GM19328 (cell line): Measurements from ENCODE around the gene ENO1.
A peak's percentile ranks its signal among the peaks of the same experiment; 100 is the strongest.
"Not testable (repeated sequence)": the region's sequence is repeated elsewhere in the genome, so short reads cannot be mapped to it uniquely, and the experiment has no call there.

ENCODE experiments used
- ATAC-seq: cut with Tn5 transposase; IDR thresholded peaks from one replicate; pipeline ENCODE4 v1.9.1; 2021; ENCODE audit warnings: mild to moderate bottlenecking, moderate library complexity; ENCODE audit not compliant: unreplicated experiment

Gene ENO1

DNA sequence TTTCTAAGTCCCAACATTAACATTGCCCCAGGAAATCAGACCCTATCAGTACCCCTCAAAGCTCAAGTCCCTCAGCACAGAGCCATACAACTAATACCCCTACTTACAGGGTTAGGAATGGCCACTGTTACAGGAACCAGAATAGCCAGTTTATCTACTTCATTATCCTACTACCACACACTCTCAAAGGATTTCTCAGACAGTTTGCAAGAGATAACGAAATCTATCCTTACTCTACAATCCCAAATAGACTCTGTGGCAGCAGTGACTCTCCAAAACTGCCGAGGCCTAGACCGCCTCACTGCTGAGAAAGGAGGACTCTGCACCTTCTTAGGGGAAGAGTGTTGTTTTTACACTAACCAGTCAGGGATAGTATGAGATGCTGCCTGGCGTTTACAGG is 19.0 kb upstream of the ENO1 start:
- ATAC-seq = not testable (repeated sequence)

DNA sequence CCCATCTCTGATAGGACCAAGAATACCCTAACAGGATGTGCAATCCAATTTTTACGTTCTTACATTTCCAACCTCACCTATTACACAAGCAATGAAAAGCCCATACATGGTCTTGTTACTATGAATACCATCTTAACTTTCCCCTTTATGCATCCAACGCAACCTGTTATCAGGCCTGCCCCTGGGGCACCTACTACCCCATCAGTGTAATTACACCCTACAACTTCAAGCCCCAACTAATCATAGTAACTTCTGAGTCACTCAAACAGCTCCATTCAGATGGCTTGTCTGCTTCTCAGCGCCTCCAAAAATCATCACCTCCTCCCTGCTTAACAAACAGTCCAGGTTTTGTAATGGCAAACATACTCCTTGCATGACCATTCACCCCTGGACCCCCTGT is 18.3 kb upstream of the ENO1 start:
- ATAC-seq = not testable (repeated sequence)

DNA sequence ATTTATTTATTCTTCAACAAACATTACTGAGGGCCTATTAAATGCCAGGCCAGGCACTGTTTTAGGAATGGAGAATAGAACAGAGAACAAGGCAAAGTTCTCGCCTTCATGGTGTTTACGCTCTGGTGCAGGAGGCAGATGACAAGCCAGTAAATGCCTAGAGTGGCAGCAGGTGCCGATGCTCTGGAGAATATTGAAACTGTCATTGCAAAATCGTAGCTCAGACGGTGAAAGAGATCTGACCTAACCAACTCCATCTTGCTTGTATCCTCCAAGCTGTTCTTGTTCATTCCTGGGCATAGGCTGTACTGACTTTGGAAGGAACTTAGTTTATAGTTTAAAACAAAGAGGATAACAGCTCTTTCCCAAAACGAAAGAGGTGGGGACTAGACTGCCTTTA is 13.5 kb upstream of the ENO1 start:
- no peak for ATAC-seq

DNA sequence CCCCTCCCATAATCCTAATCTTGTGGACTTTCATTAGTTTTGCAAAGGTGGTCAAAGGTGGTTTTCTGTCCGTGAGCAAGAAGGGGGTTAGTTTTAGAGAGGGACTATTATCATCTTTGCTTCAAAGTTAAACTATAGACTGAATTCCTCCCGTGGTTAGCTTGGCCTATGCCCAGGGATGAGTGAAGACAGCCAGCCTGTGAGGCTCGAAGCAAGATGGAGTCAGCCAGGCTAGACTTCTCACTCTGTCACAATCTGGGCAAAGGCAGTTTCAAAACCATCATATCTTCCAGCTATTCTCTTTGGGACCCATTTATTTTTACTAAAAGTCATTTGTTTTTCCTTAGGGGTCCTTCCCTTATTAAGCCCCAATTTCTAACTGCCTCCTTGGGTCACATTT is 12.9 kb upstream of the ENO1 start:
- ATAC-seq = no peak

DNA sequence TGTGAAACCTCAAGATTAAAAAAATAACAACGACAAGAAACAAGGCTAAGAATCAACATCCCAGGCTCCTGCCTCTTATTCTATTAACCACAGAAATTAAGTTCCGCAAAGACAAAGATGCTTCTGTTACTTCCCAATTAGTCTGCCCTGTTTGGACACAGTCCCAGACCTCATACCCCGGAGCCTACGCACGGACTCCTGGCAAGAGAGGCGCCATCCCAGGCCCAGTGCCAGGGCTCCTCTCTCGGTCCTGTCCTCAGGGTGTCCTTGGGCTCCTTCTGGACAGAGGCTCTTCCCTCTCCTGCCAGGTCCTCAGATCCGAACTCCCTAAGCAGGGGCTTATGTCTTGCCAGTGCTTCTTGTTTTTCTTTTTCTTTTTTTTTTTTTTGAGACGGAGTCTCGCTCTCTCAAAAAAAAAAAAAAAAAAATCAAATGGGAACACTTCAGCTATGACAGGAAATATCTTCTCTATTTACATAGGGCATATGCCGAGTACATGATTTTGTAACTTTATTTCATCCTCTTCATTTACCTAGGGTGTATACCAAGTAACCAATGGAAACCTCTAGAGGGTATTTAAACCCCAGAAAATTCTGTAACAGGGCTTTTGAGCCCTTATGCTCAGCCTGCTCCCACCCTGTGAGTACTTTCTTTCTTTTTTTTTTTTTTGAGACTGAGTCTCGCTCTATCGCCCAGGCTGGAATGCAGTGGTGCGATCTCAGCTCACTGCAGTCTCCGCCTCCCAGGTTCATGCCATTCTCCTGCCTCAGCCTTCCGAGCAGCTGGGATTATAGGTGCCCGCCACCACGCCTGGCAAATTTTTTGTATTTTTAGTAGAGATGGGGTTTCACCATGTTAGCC is 11.7 kb upstream of the ENO1 start:
- ATAC-seq = no peak

DNA sequence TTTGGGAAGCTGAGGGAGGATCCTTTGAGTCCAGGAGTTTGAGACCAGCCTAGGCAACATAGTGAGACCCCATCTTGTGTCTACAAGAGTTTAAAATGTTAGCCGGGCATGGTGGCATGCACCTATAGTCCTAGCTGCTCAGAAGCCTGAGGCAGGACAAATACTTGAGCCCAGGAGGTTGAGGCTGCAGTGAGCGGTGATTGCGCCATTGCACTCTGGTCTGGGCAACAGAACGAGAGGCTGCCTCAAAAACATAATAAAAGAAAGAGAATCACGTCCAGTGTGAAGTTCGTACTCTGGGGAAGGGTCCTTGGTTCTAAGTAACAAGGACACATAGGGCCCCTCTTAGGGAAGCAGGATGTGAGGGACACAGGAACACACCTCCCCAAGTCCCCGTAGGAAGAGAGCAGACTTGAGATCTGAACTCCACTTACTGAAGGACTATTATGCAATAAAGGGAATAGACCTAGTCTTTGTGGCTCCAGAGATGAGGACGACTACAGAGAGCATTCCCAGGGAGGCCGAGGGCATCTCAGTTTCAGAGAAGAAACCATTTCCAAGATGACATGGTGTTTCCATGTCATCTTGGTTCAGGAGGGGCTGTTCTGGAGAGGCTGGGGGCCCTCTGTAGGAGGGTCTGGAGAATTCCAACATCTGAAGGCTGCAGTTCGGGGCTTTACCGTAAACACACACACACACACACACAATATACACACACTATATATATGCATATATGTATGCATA is 10.8 kb upstream of the ENO1 start:
- ATAC-seq = no peak

DNA sequence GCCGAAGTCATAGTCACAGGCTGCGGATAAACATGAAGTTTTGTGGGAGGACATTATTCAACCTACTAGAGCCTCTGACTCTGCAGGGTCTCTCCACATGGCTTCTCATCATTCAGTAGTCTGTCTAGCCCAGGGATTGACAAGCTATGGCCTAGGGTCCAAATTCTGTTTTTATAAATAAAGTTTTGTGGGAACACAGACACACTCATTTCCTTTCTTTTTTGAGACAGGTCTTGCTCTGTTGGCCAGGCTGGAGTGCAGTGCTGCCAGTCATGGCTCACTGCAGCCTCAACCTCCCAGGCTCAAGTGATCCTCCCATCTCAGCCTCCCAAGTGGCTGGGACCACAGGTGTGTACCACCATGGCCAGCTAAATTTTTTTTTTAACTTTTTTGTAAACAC is 8.1 kb upstream of the ENO1 start:
- ATAC-seq = no peak

DNA sequence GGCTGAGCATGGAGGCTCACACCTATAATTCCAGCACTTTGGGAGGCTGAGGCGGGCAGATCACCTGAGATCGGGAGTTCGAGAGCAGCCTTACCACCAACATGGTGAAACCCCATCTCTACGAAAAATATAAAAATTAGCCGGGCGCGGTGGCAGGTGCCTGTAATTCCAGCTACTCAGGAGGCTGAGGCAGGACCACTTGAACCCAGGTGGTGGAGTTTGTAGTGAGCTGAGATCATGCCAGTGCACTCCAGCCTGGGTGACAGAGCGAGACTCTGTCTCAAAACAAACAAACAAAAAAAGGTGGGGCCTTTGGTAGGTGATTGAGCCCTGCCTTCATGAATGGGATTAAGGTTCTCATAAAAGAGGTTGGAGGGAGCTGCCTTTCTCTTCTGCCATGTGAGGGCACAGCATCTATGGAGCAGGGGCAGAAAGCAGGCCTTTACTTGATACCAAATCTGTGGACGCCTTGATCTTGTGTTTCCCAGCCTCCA is 7.6 kb upstream of the ENO1 start:
- ATAC-seq = not testable (repeated sequence)

DNA sequence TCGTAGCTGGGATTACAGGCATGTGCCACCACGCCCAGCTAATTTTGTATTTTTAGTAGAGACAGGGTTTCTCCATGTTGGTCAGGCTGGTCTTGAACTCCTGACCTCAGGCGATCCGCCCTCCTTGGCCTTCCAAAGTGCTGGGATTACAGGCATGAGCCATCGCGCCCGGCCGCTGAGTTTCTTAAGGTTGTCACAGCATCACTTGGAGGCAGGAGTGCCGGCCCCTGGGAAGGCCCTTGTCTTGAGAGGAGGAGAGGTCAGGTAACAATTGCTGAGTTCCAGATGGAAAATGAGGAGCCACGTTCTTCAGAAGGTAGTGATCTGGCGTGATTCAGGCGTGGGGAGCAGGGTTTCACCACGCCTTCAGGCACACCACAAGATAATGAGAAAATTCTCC is 5.6 kb upstream of the ENO1 start:
- ATAC-seq = not testable (repeated sequence)

DNA sequence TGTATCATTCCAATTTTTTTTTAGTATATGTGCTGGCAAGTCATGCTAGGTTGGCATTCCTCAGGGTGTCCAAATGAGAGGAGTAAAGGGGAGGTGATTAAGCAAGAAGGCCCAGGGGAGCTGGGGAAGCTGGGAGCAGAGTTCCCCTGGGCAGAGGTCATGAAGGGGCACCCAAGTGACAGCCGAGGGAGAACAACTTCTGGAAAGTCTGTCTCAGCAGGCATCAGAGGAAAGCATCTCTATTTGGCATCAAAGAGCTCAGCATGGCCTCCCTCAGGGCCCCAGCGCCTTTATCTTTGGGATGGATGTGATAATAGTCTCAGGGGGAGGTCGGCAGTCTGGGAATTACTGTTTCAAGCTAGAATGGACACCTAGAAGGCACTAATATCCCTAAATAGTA is 5.0 kb upstream of the ENO1 start:
- no peak for ATAC-seq

DNA sequence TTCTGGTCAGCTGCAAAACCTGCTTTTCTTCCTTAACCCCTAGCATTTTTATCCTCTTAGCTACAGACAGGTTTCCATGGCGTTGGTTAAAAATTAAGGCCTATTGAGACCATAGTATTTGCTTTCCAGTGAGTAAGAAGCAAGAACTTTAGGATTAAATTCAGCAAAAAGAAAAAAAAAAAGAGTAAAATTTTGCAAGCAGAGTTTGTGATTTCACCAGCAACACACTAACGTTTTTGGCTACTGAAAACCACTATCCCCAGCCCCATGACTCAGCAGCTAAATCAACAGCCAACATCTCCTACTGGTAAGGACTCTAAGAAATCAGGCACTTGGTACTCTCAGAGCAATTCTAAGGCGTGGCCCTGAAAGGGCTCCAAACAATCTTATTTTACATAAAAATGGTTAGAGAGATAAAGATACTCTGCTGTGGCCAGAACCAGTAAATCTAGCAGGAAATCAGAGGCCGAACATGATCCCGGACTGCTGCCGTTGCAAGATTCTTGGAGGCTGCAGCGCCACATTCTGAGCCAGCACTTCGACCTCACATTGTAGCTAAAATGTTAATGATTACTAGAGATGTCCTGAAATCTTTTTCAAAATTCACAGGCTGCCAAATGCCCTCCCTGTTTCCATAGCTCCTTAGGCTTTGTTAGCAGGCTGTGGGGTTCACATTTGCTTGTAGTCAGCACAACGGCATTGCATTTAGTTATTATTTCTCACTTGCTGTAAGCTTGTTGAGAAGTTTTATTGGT is 1.6 kb upstream of the ENO1 start:
- ATAC-seq = no peak

DNA sequence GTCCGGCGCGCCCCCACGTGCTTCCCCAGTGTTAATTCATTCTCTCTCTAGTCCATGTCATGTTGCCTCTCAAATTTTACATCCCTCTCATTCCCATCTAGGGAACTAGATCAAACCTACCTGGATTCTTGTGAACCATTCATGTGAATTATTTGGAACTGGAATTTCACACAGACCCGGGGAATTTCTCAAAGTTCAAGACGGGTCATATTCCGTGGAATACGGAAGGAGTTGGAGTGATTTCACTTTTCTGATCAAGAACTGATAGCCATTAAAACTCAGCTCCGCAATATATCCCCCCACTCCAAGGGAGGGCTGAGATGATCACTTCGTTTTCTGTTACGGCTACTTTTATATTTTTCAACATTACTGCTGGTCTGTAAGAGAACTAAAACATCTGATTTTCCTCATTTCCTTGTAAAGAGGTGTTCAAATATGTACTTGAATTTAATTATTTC is 1.0 kb upstream of the ENO1 start:
- no peak for ATAC-seq

DNA sequence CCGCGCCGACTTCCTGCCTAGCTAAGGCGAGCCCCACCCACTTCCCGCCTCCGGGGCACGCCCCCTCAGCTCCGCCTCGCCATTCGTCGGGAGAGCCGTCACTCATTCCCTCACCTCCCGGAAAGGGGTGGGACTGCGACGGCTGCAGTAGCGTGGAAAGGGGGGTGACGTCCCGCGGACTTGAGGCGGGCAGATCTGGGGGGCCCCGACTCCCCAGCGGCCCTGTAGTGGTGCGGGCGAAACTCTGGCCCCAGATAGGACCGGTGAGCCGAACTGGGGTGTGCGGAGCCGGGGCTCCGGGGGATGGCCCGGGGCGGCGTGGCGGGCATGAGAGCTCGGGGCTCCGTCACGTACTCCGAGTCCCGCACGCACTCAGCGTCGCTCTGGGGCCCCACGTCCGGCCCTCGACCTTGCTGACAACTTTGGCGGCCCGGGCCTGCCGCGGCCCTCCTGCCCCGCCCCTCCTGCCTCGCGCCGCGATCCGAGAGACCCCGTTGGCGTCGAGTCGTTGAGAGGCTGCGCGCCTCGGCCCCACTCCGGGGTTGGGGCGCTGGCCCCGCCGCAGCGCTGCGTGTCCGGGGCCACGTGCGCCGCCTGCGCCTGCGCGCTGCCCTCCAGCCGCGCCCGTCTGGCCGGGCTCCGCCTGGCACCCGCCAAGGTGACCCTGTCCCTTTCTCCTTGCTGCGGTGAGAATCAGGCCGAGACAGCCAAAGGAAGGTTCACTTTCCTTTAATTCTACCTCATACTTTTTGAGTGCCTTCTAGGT is 395 bp upstream of the ENO1 start:
- ATAC-seq = peak; percentile 76

DNA sequence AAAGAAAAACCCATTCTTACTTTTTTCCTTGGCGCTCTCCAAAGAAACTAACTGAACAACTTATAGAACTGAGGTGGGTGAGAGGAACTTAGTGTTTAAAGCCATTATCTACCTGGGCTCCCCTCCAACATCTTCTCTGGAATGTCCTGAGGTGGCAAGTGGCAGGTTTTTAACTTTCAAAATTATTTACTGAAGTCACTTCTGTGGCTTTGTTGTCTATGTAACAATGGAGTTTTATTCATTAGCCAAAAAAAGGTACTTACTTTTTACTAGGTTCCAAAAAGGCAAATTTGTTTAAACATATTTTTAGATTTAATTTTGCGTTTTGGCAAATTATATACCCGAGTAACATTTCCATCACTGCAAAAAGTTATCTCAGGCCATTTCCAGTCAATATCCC is 2.4 kb downstream of the ENO1 start:
- ATAC-seq = no peak

DNA sequence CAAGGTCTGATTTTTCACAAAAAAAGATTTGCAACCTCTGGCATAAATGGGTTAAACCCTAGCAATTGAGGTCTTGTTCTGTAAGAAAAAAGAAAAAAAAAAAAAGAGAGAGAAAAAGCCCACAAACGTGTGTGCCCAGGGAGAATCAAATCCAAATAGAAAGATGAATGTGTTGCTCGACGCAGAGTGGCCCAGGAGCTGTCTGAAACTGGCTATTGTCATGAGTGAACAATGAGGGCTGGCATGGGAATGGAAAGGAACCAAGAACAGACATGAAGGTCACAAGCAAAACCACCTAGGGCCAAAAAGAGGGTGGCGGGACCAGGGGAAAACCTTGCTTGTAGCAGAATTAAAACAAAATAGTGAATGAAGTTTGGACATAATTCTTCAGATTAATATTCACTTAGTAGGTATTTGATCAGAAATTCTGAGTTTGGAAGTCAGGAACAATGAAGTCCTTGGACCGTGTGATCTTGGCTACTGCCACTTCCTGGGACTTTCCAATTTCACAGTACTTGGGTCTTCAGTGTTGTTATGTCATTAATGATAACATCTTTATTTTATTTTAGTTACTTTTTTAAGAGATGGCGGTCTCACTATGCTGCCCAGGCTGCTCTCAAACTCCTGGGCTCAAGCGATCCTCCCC is 3.1 kb downstream of the ENO1 start:
- no peak for ATAC-seq

DNA sequence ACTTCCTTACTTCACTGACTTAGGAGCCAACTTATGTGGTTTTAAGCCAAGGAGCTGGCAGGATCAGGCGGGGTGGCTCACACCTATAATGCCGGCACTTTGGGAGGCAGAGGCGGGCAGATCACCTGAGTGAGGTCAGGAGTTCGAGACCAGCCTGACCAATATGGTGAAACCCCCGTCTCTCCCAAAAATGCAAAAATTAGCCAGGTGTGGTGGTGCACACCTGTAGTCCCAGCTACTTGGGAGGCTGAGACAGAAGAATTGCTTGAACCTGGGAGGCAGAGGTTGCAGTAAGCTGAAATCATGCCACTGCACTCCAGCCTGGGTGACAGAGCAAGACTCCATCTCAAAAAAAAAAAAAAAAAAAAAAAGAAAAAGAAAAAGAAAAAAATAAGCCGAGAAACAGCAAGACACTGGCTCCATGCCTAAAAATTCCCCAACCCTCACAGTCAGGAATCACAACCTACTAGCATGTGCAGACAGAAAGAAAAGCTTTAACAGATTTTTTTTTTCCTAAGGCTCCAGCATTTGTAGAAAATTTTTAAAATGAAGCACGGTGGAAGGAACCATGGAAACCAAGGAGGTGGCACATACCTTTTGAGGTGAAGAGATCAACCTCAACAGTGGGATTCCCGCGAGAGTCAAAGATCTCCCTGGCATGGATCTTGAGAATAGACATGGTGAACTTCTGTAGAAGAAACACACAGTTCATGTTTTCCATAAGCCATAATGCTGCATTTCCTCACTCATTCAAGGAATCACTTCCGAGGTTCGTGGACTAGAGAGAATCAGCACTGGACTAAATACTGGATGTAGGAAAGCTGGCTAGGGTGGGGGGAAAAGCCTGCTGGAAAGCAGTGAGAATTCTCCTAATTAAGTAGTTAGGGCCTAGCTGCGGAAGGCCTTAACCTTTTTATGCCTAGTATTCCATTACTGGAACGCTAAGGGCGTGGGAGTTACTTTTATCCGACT is 4.0 kb downstream of the ENO1 start:
- no peak for ATAC-seq

DNA sequence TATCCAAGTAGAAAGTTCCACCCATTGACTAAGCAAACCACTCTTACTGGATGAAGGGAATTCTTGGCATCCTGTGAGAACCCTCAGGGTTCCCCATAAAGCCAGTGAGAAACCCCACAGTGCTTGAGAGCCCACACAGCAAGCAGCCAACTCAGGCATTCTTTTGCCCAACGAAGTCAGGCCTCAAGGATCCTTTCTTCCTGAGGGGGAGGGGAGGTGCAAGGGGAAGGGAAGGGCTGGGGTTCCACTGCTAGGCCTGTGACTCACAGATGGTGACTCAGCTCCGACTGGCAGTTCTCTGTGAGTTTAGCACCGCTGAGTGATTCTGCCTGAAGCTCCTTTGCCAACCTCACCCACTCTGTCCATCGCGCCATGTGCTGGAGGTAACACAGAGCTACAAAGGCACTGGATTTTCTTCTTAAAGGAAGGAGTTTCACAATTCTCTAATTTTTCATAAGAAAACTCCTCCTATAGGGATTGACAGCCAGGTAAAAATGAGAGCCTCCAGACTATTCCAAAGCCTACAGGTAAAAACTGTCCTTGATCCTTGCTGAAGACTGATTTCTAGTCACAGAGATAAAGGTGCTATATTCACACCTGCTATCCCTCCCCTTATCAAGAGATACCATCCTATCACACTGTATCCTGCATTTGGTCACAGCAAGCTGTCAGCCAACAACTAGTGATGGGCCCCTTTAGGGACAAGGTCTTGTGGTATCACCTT is 4.8 kb downstream of the ENO1 start:
- ATAC-seq = no peak

DNA sequence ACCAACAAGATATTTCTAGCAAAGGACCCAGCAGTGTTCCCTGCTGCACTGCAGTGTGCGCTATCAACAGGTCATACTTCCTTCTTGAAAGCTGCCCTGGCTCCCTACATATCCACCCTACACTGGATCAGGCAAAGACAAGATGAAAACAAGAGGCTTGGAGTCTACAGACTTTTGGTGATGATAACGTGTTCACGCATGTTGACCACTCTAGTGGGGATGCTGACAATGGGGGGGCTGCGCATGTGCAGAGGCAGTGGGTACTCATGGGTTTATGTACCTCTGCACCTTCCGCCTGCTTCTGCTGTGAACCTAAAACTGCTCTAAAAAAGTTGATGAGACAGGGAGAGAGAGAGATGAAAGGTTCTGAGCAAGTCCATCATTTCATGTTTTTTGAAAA is 5.5 kb downstream of the ENO1 start:
- no peak for ATAC-seq
